GM23338 (cell line): Measurements from ENCODE around the gene SNRPD2. TPM values are rescaled to one million over a fixed set of nuclear protein-coding genes. Genes with fewer than 3 reads are reported as not detected.
A peak's percentile ranks its signal among the peaks of the same experiment; 100 is the strongest.

Source experiments
- ATAC-seq: fragments of 200-7000 bp; cut with Tn5 transposase; 3 replicates; pipeline ENCODE4 v1.9.1; 2020
- DNase-seq: peaks from one replicate; pipeline ENCODE4 v3.0.0-alpha.2; 2015; ENCODE audit warnings: low spot score
- H2AFZ ChIP-seq: fragments of 200-600 bp; sonication (generic); 2 replicates; pipeline ENCODE4 v1.8.0; 2016; ENCODE audit warnings: antibody characterized with exemption, mild to moderate bottlenecking, moderate library complexity
- H3F3A ChIP-seq: fragments of 200-600 bp; sonication (generic); replicated peaks from 2 replicates; pipeline ENCODE4 v1.8.0; 2017; ENCODE audit warnings: antibody characterized with exemption, mixed run types, low read depth
- H3K27ac ChIP-seq: fragments of 200-600 bp; sonication (generic); 2 replicates; pipeline ENCODE4 v1.6.1; 2016; ENCODE audit warnings: low read depth
- H3K27me3 ChIP-seq: fragments of 200-600 bp; sonication (generic); 2 replicates; pipeline ENCODE4 v1.8.0; 2016; ENCODE audit warnings: mild to moderate bottlenecking, mixed run types, moderate library complexity; ENCODE audit not compliant: insufficient read depth
- H3K36me3 ChIP-seq: fragments of 200-600 bp; sonication (generic); 2 replicates; pipeline ENCODE4 v1.8.0; 2016; ENCODE audit warnings: mild to moderate bottlenecking; ENCODE audit not compliant: insufficient read depth
- H3K4me1 ChIP-seq: fragments of 200-600 bp; sonication (generic); 2 replicates; pipeline ENCODE4 v1.8.0; 2016; ENCODE audit warnings: mild to moderate bottlenecking, moderate library complexity; ENCODE audit not compliant: insufficient read depth
- H3K4me2 ChIP-seq: fragments of 200-600 bp; sonication (generic); 2 replicates; pipeline ENCODE4 v1.7.1; 2017; ENCODE audit warnings: mixed run types
- H3K4me3 ChIP-seq: fragments of 200-600 bp; sonication (generic); 2 replicates; pipeline ENCODE4 v1.6.1; 2016; ENCODE audit warnings: mixed run types
- H3K79me2 ChIP-seq: fragments of 200-600 bp; sonication (generic); replicated peaks from 2 replicates; pipeline ENCODE4 v1.8.0; 2017; ENCODE audit warnings: mild to moderate bottlenecking; ENCODE audit not compliant: insufficient read depth
- H3K9me2 ChIP-seq: fragments of 200-600 bp; sonication (generic); 2 replicates; pipeline ENCODE4 v1.8.0; 2017; ENCODE audit not compliant: insufficient read depth
- H4K20me1 ChIP-seq: fragments of 200-600 bp; sonication (generic); replicated peaks from 2 replicates; pipeline ENCODE4 v1.8.0; 2017; ENCODE audit warnings: mild to moderate bottlenecking; ENCODE audit not compliant: insufficient read depth
- H3K27ac Mint-ChIP-seq: 2 replicates; pipeline ENCODE4 v1.8.0; 2020; ENCODE audit warnings: inconsistent platforms, mild to moderate bottlenecking, moderate library complexity, mixed read lengths
- H3K27me3 Mint-ChIP-seq: 3 replicates; pipeline ENCODE4 v1.8.0; 2022; ENCODE audit warnings: low read depth, mild to moderate bottlenecking, moderate library complexity, mixed read lengths, inconsistent platforms; ENCODE audit not compliant: insufficient read depth, poor library complexity
- H3K36me3 Mint-ChIP-seq: 3 replicates; pipeline ENCODE4 v1.8.0; 2021; ENCODE audit warnings: low read depth, mild to moderate bottlenecking, inconsistent platforms, moderate library complexity, mixed read lengths
- H3K4me1 Mint-ChIP-seq: 3 replicates; pipeline ENCODE4 v1.8.0; 2020; ENCODE audit warnings: mild to moderate bottlenecking, inconsistent platforms, mixed read lengths
- H3K4me3 Mint-ChIP-seq: 3 replicates; pipeline ENCODE4 v1.8.0; 2021; ENCODE audit warnings: moderate library complexity, mild to moderate bottlenecking, inconsistent platforms, mixed read lengths
- H3K9me3 Mint-ChIP-seq: 3 replicates; pipeline ENCODE4 v1.8.0; 2020; ENCODE audit warnings: moderate library complexity, mild to moderate bottlenecking, inconsistent platforms, mixed read lengths
- CTCF ChIP-seq, 2 experiments: fragments of 200-600 bp in 1 of 2; sonication (generic) in 1 of 2; conservative IDR thresholded peaks; 2 replicates each; pipeline versions ENCODE4 v1.5.1 to v1.6.1; 2016 to 2017; ENCODE audit warnings: antibody characterized with exemption in 2 of 2, low read depth in 2 of 2, mild to moderate bottlenecking in 2 of 2, moderate library complexity in 1 of 2
- NANOG ChIP-seq: IDR thresholded peaks from 2 replicates; pipeline ENCODE4 v1.6.1; 2016; ENCODE audit warnings: antibody characterized with exemption, borderline replicate concordance
- POLR2AphosphoS5 ChIP-seq: IDR thresholded peaks from 2 replicates; pipeline ENCODE4 v1.6.1; 2016; ENCODE audit warnings: antibody characterized with exemption, low read depth
- REST ChIP-seq: IDR thresholded peaks from one replicate; pipeline ENCODE4 v1.6.1; 2018; ENCODE audit warnings: antibody characterized with exemption; ENCODE audit not compliant: unreplicated experiment
- STAT1 ChIP-seq: IDR thresholded peaks from one replicate; pipeline ENCODE4 v1.6.1; 2016; ENCODE audit warnings: antibody characterized with exemption; ENCODE audit not compliant: unreplicated experiment
- ZNF114 ChIP-seq: fragments of 250-450 bp; sonication (Bioruptor Pico); IDR thresholded peaks from 2 replicates; pipeline ENCODE4 v1.5.0; 2020; ENCODE audit warnings: mild to moderate bottlenecking, moderate library complexity
- ZNF331 ChIP-seq: fragments of 250-450 bp; sonication (Bioruptor Pico); IDR thresholded peaks from 2 replicates; pipeline ENCODE4 v1.5.0; 2020; ENCODE audit warnings: low read depth, mild to moderate bottlenecking, moderate library complexity
- polyA plus RNA-seq: library from polyadenylated mRNA; unstranded; fragments of >200 nt; fragmentation: Nextera tagmentation; extraction: Ambion mirVana; gene quantifications from 2 replicates; pipeline ENCODE4 v1.2.1, GENCODE V29; 2016
- total RNA-seq: library from RNA; depleted of rRNA; stranded (reverse); fragments of >200 nt; shearing (Covaris generic); gene quantifications from 2 replicates; pipeline ENCODE4 v1.2.3, GENCODE V29; 2014

Gene SNRPD2
- total and polyA plus RNA-seq, 2 experiments from 2014 or later, result 169 to 1,375 TPM

GRCh38 chr19:45739498-45740439 lies 48.0 kb upstream of the SNRPD2 start (continued):
- no peak for TF ChIP-seq REST
- TF ChIP-seq ZNF114 (CRISPR knock-in tag), result no peak
- TF ChIP-seq CTCF (conservative IDR thresholded peaks at IDR 0.05; ENCODE audit: low read depth in 2 of 2), result no peak

GRCh38 chr19:45733160-45733810 lies 41.5 kb upstream of the SNRPD2 start, which contains the start of gene MEIOSIN:
TSS of gene MEIOSIN (plus strand) at chr19:45733439. CDS start at chr19:45735377, 1,938 bp downstream.
- H3K4me1 ChIP-seq, result peaks cover 8% of the 10 kb centered on the region
- H4K20me1 ChIP-seq, result no peaks in the 10 kb centered on the region; the same call in 1 of the 2 replicates
- H3K27me3 ChIP-seq, result no peaks in the 10 kb centered on the region
- H3K27ac ChIP-seq, result no peak within 1 kb of the TSS
- H3F3A ChIP-seq, result peaks cover 3% of the 10 kb centered on the region; the same call in 1 of the 2 replicates
- peaks cover 21% of the 10 kb centered on the region for H3K79me2 ChIP-seq
- ATAC-seq (no peak), DNase-seq (peak; percentile 44)
- H3K36me3 Mint-ChIP-seq, result no peaks in the 10 kb centered on the region
- no peak within 1 kb of the TSS for H3K4me2 ChIP-seq
- no peaks in the 10 kb centered on the region for H3K9me3 Mint-ChIP-seq
- H3K4me1 Mint-ChIP-seq, result peaks cover 5% of the 10 kb centered on the region
- H3K27me3 Mint-ChIP-seq, result peaks cover 3% of the 10 kb centered on the region
- no peaks in the 10 kb centered on the region for H3K9me2 ChIP-seq
- peak within 1 kb of the TSS; percentile 87 for H2AFZ ChIP-seq
- no peak within 1 kb of the TSS; the same call in 2 of the 3 replicates for H3K4me3 Mint-ChIP-seq
- no peaks in the 10 kb centered on the region for H3K36me3 ChIP-seq
- no peak within 1 kb of the TSS for H3K4me3 ChIP-seq
- H3K27ac Mint-ChIP-seq, result no peak within 1 kb of the TSS
- TF ChIP-seq POLR2AphosphoS5 (no peak), NANOG (no peak), CTCF (conservative IDR thresholded peaks at IDR 0.05; ENCODE audit: low read depth in 2 of 2) (no peak), ZNF331 (CRISPR knock-in tag) (no peak), REST (no peak), STAT1 (no peak)
